Fibroblast of mammary gland (primary cell): ENCODE measurements around the gene MYADM.

Experiments used
- DNase-seq: peaks from one replicate; pipeline ENCODE4 v3.0.0-alpha.2; 2010; ENCODE audit warnings: low read depth
- H3K4me3 ChIP-seq: 2 replicates; pipeline ENCODE4 v1.5.1; 2011; ENCODE audit warnings: low read depth, mild to moderate bottlenecking, low read length, moderate library complexity; ENCODE audit not compliant: control insufficient read depth
- CTCF ChIP-seq: conservative IDR thresholded peaks from 2 replicates; pipeline ENCODE4 v1.5.1; 2011; ENCODE audit warnings: low read depth, low read length, inconsistent platforms; ENCODE audit not compliant: control insufficient read depth, insufficient read depth

The MYADM gene

GRCh38 chr19:53882391-53883050, 14.8 kb downstream of the MYADM start:
- no peak for TF ChIP-seq CTCF
- DNase-seq, result no peak
- H3K4me3 ChIP-seq, result no peak overlapping the region

GRCh38 chr19:53883231-53883661, 15.6 kb downstream of the MYADM start:
- TF ChIP-seq CTCF, result no peak
- no peak overlapping the region for H3K4me3 ChIP-seq
- DNase-seq, result no peak

GRCh38 chr19:53883741-53884140, 16.1 kb downstream of the MYADM start:
- DNase-seq, result no peak
- H3K4me3 ChIP-seq, result no peak overlapping the region
- no peak for TF ChIP-seq CTCF

GRCh38 chr19:53884256-53884655, 16.6 kb downstream of the MYADM start:
- no peak for TF ChIP-seq CTCF
- DNase-seq, result no peak
- no peak overlapping the region for H3K4me3 ChIP-seq

- no peak overlapping the region for H3K4me3 ChIP-seq
- no peak for TF ChIP-seq CTCF
- no peak for DNase-seq
Measured at GRCh38 chr19:53885036-53885435, 17.4 kb downstream of the MYADM start.

GRCh38 chr19:53892301-53892980, 24.8 kb downstream of the MYADM start:
- no peak overlapping the region for H3K4me3 ChIP-seq
- no peak for DNase-seq
- no peak for TF ChIP-seq CTCF
